Measurements from ENCODE around the gene BGN.

The BGN gene

DNA sequence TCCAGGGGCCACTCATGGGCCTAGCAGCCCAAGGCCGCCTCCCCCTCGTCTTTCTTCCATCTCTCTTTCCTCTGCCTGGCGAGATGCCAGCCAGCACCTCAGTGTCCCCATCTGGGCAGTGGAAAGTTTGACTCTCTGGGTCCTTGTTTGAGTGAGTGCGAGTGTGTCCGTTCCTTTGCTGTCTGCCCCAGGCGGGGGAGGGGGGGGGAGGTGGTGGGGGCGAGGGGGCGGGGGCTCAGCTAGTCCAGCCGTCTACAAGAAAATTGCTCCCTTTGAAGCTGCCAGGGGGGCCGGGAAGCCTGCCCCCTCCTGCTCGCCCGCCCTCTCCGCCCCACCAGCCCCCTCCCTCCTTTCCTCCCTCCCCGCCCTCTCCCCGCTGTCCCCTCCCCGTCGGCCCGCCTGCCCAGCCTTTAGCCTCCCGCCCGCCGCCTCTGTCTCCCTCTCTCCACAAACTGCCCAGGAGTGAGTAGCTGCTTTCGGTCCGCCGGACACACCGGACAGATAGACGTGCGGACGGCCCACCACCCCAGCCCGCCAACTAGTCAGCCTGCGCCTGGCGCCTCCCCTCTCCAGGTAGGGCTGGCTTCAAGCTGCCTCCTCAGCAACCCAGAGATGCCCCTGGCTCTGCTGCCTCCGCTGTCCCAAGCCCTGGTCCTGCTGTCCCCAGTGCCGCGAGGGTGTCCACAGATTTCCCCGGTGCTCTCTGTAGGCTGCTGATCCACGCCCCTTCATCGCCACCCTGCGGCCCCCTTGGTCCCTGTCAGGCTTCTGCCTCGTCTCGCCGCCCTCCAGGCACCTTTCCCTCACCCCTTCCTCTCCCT is at the start of gene BGN:
Gene BGN (plus strand): TSS at position 440 of the 821 bp plus-strand sequence. CDS start 9,652 bp downstream, outside the sequence.
- peak; percentile 64 for DNase-seq (ENCODE audit: low spot score)

DNA sequence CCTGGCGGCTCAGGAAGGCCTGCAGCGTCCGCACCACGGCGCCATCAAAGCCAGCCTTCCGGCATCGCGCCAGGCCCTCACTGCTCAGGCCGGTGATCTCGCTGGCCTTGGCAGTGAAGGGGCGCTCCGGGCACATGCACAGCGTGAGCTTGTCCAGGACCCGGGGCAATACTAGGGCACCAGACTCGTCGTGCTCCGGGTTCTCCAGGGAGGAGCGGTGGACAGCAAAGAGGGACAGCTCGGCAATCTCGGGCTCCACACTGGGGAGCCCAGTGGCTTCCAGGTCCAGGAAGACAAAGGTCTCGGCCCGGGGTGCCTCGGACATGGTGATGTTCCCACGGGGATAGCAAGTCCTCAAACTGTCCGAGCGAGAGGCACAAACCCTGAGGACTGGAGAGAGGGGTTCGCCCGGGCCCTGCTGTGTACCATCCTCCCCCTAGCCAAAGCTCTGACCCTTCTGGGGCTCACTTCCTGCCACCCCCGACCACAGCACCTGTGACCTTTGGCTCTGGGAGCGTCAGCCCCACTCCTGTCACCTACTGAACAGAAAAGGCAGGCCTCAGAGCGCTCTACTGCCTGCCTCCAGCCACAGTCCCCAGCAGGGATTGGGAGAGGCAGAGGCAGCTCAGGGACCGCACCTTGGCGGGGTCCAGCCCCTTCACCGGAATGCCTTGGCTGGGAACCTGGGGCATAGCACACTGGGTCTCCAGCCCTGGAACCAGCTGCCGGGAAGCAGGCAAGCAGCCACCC is 49.5 kb upstream of the BGN start:
- DNase-seq (ENCODE audit: low spot score), result no peak

DNA sequence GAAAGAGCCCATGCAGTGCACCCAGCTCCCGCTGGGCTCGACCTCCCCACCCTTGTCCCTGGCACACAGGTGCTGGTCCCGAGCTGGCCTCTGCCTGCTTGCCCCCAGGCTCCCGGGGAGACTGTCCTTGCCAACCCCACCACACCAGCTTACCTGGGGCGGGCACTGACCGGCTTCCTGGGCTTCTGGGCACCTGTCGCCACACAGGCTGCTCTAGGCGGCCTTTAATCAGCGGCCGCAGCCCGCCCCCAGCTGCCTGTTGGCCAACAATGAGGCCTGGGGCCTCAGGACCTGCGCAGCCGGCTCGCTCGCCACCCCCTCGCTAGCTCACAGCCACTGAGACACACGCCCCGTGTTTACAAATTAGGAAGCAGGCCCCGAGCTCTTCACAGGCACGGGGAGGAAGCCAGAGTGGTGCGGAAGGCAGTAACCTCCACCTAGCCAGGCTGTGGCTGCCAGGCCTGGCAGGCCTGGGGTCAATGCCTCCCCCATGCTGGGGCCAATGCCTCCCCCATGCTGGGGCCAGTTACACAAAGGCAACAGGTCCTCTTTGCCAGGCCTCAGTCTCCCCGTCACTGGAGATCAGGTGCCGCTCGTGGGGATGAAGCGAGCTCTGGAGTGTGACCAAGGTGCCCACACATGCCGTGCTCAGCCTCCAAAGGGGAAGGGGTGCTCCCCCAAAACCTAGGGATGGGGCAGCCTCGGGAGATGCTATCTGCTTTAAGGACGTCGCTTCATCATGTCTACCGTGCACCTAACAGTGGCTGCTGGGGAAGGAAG is 48.7 kb upstream of the BGN start, which contains the start of gene TREX2:
Gene TREX2 (minus strand): TSS at position 201 of the 780 bp plus-strand sequence. CDS start 626 bp downstream, outside the sequence.
- no peak for DNase-seq (ENCODE audit: low spot score)

DNA sequence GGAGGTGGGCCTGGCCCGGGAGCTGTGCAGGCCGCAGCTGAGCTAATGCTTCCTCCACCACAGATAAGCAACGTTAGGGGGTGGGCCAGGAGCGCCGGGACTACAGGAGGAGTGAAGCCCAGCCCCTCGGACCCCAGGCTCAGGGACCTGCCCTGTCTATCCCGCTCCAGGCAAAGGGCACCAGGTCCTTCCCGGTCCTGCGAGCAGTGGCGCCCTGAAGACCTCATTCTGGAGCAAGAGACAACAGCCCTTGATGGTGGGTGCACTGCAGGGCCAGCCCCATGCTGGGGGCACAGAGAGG is 48.2 kb upstream of the BGN start:
- DNase-seq (ENCODE audit: low spot score), result no peak

DNA sequence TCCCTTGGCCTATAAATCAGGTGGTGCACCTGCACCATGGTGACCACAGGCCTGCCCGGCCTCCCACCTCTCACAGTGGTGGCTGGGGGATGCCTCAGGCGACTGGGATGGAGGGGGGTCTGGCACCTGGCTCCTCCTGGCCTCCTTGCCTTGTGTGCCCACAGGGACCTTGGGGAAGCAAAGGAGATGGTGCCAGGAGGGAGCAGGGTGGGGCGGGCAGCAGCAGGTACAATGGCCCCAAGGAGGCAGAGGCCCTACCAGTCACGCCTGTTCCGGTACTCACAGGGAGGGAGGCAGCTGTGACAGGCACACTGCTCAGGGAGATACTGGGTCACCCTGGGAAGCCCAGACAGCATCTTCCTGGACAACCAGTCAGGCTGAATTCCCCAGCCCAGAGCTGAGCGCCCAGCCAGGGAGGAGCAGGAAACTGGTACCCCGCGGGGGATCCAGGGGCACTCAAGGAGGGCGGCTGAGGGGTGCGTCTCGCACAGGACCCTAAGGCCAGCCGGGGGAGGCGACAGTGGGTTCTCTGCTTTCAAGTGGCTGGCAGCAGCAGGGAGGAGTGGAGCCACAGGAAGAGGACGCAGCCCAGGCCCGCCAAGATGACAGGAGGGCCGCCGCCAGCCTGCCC is 47.7 kb upstream of the BGN start:
- DNase-seq (ENCODE audit: low spot score), result no peak

GRCh38 chrX:153447581-153447960 is 47.2 kb upstream of the BGN start:
- DNase-seq (ENCODE audit: low spot score), result no peak

DNA sequence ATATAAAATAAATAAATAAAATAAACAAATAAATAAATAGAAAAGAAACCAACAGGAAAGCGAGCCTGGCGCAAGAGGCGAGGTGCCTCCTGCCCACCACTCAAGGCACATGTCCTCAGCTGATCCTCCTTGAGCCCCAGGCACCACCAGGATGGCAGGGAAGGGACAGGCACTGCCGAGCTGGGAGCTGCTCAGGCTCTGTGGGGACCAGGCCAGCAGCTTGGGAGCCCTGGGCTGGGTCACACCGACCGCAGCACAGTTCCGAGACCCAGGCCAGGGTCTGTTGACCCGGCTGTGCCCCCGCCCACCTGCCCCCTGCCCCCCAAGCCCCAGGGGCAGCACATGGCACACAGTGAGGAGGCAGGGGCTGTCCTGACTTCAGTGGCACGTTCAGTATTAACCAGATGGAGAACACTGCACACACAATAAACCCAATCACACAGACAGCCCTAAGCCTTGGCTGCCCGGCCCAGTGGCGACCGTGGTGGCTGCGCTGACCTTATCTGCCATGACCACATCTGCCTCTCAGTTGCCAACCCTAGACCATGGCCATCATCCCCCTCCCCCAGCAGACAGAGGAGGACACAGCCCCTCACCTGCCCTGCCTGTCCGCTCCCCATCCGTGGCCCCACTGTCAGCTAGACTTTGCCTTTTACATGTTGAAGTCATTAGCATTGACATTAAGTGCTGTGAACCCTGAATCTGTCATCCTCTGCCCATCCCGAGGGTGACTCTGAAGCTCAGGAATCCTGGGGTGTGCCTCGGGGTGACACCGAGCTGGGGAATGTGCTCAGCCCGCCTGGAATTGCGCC is 46.0 kb upstream of the BGN start:
- no peak for DNase-seq (ENCODE audit: low spot score)

DNA sequence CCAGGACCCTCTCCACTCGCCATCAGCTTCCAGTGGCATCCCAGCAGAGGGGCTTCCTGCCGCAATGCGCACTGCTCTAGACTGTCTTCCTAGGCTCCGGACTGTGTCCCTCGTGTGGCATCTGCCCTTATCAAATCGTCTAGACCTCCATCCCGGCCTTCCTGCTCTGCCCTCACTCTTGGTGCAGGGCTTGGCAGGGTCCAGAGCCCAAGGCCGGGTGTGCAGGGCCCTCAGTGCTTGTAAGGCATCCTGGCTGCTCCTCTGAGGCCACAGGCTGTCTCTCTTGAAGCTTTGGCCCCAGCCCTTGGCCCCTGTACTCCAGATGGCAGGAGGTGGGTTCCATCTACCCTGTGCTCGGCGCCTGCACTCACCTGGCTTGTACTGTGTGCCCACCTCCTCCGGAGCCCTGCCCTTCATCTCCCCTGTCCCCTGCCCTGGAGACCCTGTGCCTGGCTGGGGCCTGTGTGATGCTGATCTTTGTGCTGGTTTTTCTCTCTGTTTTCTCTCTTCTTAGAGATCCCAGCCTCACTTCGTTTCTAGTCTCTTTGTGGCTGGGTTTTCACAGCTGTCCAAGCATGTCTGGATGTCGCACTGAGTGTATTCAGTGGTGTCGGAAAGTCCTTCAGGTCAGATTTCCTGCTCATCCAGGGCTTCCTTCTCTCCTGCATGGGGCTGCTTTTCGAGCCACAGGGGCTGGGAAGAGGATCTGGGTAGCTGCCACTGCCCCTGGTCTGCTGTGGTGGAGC is 45.2 kb upstream of the BGN start:
- DNase-seq (ENCODE audit: low spot score), result no peak

GRCh38 chrX:153450114-153450948 is 44.4 kb upstream of the BGN start:
- DNase-seq (ENCODE audit: low spot score), result no peak

GRCh38 chrX:153450949-153451277 is 43.9 kb upstream of the BGN start:
- DNase-seq (ENCODE audit: low spot score), result no peak

DNA sequence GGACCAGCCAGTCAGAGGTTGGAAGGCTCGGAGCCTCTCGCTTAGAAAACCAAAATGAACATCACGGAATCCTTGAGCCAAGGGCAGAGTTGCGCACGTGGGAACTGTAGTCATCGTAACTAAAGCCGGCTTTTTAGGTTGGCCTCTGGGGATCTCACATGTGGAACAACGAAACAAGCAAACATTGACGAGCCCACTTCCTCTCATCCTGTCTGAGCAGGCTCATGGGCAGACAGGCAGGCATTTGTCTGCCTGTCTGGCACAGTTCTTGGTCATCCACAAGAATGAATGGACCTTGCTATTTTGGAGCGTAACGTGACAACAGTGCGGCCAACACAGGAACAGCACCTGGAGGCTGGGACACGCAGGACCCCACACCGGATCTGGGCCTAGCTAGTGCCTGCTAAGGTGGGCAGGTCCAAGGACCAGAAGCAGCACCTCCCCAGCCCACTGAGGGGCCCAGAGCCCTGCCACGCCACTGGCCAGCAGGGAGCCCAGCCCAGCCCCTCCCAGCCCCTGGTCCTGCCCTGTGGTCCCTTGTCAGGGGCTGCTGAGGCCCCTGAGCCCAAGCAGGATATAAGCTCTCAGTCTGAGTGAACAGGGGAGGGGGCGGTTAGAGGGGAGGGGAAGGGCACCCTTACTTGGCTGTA is 39.8 kb upstream of the BGN start:
- no peak for DNase-seq (ENCODE audit: low spot score)

- no peak for DNase-seq (ENCODE audit: low spot score)
These were observed 39.2 kb upstream of the BGN start for GRCh38 chrX:153455571-153455970.

- DNase-seq (ENCODE audit: low spot score), result no peak
These were observed 38.6 kb upstream of the BGN start for GRCh38 chrX:153456161-153456560.

DNA sequence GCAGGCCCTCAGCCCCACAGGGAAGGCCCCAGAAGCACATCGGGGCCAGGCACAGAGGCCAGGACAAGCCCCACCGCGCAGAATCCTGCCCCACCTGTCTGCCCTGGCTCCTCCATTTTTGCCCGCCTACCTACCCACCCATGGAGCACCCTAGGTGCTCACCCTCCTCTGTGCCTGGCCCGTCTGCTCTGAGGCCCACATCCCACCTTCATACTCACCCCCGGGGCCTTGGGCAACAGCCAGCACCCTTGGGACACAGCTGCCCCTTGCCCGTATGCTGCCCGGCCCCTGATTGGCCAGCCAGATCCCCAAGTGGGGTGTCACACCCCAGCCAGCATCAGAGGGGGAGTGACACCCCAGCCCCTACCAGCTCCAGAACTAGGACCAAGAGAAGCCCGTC is 38.1 kb upstream of the BGN start:
- no peak for DNase-seq (ENCODE audit: low spot score)

GRCh38 chrX:153457136-153457825 is 37.5 kb upstream of the BGN start:
- no peak for DNase-seq (ENCODE audit: low spot score)

- DNase-seq (ENCODE audit: low spot score), result no peak
These were observed 36.8 kb upstream of the BGN start for GRCh38 chrX:153457827-153458466.

GRCh38 chrX:153458476-153458875 is 36.3 kb upstream of the BGN start:
- no peak for DNase-seq (ENCODE audit: low spot score)

DNA sequence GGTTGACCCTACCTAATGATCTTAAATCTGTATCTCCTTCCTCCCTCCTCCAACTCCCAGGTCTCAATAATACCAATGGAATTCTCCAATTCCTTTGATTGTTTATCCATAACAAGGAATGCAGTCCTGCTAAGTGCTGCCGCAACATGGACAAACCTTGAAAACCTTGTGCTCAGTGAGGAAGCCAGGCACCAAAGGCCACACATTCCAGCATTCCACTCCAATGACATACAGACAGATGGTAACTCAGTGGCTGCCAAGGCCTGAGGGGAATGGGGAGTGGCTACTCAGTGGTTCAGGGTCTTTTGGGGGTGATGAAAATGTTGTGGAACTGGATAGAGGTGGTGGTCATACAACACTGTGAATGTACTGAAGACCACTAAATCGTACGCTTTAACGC is 34.8 kb upstream of the BGN start:
- DNase-seq (ENCODE audit: low spot score), result no peak

Data from HuH-7.5 (cell line).